Upper lobe of left lung (tissue), 4 donors: ENCODE results near the gene CNDP1.

ENCODE experiments used
- CTCF ChIP-seq, 6 experiments: fragments of 450-650 bp in 4 of 6; fragments of 200-600 bp in 2 of 6; sonication (generic) in 2 of 6; IDR thresholded peaks; one replicate each; pipeline ENCODE4 v1.5.1; 2016 to 2019; ENCODE audit warnings: antibody characterized with exemption in 6 of 6
- EP300 ChIP-seq, 4 donors: sonication (generic); formaldehyde crosslinking; IDR thresholded peaks; one replicate each; pipeline ENCODE4 v1.5.1; 2017; ENCODE audit warnings: antibody characterized with exemption in 4 of 4, control low read depth in 2 of 4

- TF ChIP-seq CTCF (IDR thresholded peaks at IDR 0.05): no peak
- TF ChIP-seq EP300 (IDR thresholded peaks at IDR 0.05): no peak
These were observed 31.2 kb upstream of the CNDP1 start for GRCh38 chr18:74503137-74503536.
